ENCODE measurements around the gene REXO2. TPM values are rescaled to one million over a fixed set of nuclear protein-coding genes. Genes with fewer than 3 reads are reported as not detected.

Gene REXO2
- total RNA-seq, 1 experiment from 2014 or later = 119 TPM

DNA sequence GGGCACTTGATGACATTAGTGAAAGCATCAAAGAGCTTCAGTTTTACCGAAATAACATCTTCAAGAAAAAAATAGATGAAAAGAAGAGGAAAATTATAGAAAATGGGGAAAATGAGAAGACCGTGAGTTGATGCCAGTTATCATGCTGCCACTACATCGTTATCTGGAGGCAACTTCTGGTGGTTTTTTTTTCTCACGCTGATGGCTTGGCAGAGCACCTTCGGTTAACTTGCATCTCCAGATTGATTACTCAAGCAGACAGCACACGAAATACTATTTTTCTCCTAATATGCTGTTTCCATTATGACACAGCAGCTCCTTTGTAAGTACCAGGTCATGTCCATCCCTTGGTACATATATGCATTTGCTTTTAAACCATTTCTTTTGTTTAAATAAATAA lies 10.6 kb downstream of the REXO2 start:
- Histone ChIP-seq H3K9me3 (replicated peaks) (no peaks in the 10 kb centered on the region), H3K4me1 (replicated peaks) (peaks cover 20% of the 10 kb centered on the region), H3K27me3 (replicated peaks) (no peaks in the 10 kb centered on the region), H3K4me3 (no peak overlapping the region), H3K36me3 (peaks cover 32% of the 10 kb centered on the region), H3K27ac (no peak overlapping the region)
- no peak for DNase-seq (ENCODE audit: low read depth in 1 of 2, low spot score in 2 of 2)

DNA sequence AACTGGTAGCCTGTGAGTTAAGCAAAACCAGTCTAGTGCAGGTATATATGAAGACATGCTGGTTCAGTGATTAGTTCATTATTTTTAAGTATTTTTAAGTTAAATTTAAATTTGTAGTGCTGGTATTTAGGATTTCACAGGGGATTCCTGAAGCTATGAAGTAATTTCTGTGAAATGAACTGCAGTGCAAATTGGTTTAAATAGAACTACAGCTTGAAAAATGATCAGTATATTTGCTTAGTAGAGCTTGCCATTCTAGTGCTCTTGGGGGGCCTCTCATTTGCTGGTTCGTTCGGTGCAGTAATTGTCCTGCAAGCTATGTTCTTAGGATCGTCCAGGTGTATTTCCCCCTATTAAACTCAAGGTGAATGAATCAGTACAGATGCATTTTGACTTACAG lies 13.1 kb downstream of the REXO2 start:
- no peak for DNase-seq (ENCODE audit: low read depth in 1 of 2, low spot score in 2 of 2)

DNA sequence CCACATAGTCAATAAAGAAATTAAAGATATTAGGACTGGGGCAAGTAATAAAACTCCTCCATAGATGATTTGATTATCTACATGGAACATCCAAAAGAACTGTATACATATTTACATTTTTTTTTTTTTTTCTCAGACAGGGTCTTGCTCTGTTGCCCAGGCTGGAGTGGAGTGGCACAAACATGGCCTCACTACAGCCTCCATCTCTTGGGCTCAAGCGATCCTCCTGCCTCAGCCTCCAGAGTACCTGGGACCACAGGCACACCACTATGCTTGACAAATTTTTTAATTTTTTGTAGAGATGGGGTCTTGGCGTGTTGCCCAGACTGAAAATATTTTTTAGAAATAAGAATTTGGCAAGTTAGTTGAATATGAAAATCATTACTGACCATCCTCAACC lies 24.7 kb downstream of the REXO2 start:
- DNase-seq (ENCODE audit: low read depth in 1 of 2, low spot score in 2 of 2) = no peak
- Histone ChIP-seq H3K27ac (no peak overlapping the region), H3K4me1 (replicated peaks) (no peaks in the 10 kb centered on the region), H3K27me3 (replicated peaks) (no peaks in the 10 kb centered on the region), H3K9me3 (replicated peaks) (no peaks in the 10 kb centered on the region), H3K4me3 (no peak overlapping the region), H3K36me3 (no peaks in the 10 kb centered on the region)

More for the DNA sequence above, 13.1 kb downstream of the REXO2 start:
- Histone ChIP-seq H3K9me3 (replicated peaks) (no peaks in the 10 kb centered on the region), H3K36me3 (peaks cover 22% of the 10 kb centered on the region), H3K4me3 (no peak overlapping the region), H3K4me1 (replicated peaks) (peaks cover 16% of the 10 kb centered on the region), H3K27me3 (replicated peaks) (no peaks in the 10 kb centered on the region), H3K27ac (no peak overlapping the region)

DNA sequence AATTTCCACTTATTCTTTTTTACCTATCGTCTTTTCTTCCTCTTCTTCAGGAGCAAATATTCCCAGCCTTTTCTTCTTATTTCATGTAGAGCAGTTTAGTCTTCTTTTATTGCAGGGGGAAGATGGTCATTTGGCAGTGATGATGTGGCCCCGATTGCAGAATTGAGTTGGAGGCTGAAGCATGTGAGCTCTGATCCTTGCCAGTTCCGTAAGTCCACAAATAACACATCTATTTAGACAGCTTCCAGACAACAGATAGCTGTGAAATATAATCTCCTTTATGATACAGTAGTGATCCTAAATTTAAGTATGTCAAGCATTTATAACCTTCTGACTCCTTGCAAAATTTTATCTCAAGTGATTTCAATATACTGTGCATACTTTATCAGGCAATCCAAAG lies 27.5 kb downstream of the REXO2 start:
- H3K4me1 ChIP-seq (replicated peaks) = no peaks in the 10 kb centered on the region
- DNase-seq (ENCODE audit: low read depth in 1 of 2, low spot score in 2 of 2) = no peak
- no peaks in the 10 kb centered on the region for H3K9me3 ChIP-seq (replicated peaks)
- H3K36me3 ChIP-seq = no peaks in the 10 kb centered on the region
- H3K27me3 ChIP-seq (replicated peaks) = no peaks in the 10 kb centered on the region
- no peak overlapping the region for H3K27ac ChIP-seq
- no peak overlapping the region for H3K4me3 ChIP-seq

DNA sequence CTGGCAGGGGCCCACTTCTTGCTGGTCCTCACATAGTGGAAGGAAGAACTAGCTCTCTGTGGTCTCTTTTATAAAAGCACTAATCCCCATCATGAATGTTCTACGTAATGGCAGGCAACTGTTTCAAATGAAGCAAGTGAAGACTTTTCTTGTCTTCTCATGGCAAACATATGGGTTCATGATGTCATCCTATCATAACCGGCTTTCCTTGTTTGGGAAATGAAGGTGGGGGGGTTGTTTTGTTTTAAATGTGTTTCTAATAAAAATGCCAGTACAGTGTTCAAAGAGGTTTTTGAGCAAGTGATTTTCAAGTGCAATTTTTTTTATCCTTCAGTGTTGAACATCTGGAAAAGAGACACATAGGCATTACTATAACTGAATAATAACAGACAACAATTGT lies 33.4 kb downstream of the REXO2 start:
- no peak for DNase-seq (ENCODE audit: low read depth in 1 of 2, low spot score in 2 of 2)
- Histone ChIP-seq H3K27me3 (replicated peaks) (no peaks in the 10 kb centered on the region), H3K4me3 (no peak overlapping the region), H3K27ac (no peak overlapping the region), H3K9me3 (replicated peaks) (no peaks in the 10 kb centered on the region), H3K36me3 (no peaks in the 10 kb centered on the region), H3K4me1 (replicated peaks) (no peaks in the 10 kb centered on the region)

DNA sequence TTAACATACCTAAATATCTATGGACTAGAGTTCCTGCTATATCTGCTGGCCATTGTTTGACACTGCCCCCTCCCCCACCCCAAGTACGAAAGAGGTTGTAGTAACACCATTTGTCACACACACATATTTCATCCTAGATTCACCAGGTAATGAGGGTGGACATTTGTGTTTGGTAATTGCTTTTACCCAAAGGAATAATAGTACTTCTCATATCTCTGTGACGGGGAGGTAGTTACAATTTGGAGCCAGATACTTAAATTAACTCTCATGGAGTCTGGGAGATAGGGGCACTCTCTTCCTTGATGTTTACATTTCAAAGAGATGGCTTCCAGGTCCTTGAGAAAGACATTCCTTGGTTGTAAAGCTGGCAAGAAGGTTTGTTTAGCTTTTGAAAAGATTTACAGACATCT lies 38.7 kb downstream of the REXO2 start:
- H3K27ac ChIP-seq = no peak overlapping the region
- no peak for DNase-seq (ENCODE audit: low read depth in 1 of 2, low spot score in 2 of 2)
- H3K27me3 ChIP-seq (replicated peaks) = no peaks in the 10 kb centered on the region
- no peak overlapping the region for H3K4me3 ChIP-seq
- no peaks in the 10 kb centered on the region for H3K4me1 ChIP-seq (replicated peaks)
- H3K9me3 ChIP-seq (replicated peaks) = no peaks in the 10 kb centered on the region
- H3K36me3 ChIP-seq = no peaks in the 10 kb centered on the region

DNA sequence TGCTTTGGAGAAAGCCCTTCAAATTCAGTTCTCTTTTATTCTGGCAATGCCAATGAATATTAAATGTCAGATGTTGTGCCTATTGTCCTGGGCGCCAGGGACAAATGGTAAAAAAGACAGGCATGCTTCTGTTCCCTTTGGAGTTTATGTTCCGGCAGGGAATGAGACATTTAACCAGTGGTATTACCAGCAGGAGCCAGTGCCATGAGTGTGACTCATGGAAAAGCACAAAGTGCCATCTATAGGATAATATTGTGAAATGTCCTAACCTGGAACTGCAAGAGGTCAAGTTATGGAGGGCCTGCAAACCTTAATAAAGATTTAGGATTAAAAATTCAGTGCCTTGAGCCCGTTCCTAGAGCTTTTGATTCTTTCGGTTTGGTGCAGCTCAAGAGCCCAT lies 39.5 kb downstream of the REXO2 start:
- Histone ChIP-seq H3K9me3 (replicated peaks) (no peaks in the 10 kb centered on the region), H3K27ac (no peak overlapping the region), H3K4me1 (replicated peaks) (no peaks in the 10 kb centered on the region), H3K36me3 (no peaks in the 10 kb centered on the region), H3K4me3 (no peak overlapping the region), H3K27me3 (replicated peaks) (no peaks in the 10 kb centered on the region)
- DNase-seq (ENCODE audit: low read depth in 1 of 2, low spot score in 2 of 2) = no peak

DNA sequence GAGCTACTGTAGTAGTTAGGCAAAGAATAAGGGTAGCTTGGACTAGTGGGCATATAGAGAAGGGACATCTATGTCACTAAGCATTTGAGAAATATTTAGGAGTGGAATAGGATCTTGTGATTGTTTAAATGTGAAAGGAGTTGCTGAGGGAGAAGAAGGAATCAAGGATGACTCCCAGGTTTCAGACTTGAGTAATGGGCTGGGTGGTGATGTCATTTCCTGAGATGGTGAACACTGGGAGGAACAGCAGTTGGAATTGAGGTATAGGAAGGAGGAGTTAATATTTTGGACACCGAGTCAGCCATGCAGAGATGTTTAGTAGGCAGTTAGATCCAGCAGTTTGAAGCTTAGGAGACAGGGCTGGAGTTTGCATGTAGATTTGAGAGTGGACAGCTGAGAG lies 40.1 kb downstream of the REXO2 start:
- Histone ChIP-seq H3K4me1 (replicated peaks) (no peaks in the 10 kb centered on the region), H3K9me3 (replicated peaks) (no peaks in the 10 kb centered on the region), H3K27me3 (replicated peaks) (no peaks in the 10 kb centered on the region), H3K36me3 (no peaks in the 10 kb centered on the region), H3K27ac (no peak overlapping the region), H3K4me3 (no peak overlapping the region)
- DNase-seq (ENCODE audit: low read depth in 1 of 2, low spot score in 2 of 2) = no peak

DNA sequence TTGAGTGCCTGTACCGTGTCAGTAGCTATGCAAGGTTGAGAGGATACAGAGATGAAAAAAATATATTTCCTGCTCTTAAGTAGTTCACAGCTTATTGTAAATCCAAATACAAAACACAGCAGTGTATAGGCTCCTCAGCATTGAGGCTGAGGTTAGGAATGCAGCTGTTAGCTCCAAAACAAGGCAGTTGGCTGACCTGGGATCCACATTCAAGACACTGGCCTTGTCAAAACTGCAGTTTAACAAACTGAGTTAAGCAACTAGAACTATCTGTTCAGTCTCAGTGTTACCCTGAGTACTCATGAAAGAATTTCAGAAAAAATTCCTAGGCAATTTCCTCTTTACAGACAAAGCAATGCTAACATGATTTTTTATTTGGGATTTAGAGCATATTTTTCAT lies 42.8 kb downstream of the REXO2 start:
- DNase-seq (ENCODE audit: low read depth in 1 of 2, low spot score in 2 of 2) = no peak
- Histone ChIP-seq H3K4me3 (no peak overlapping the region), H3K27me3 (replicated peaks) (no peaks in the 10 kb centered on the region), H3K4me1 (replicated peaks) (no peaks in the 10 kb centered on the region), H3K9me3 (replicated peaks) (no peaks in the 10 kb centered on the region), H3K27ac (no peak overlapping the region), H3K36me3 (no peaks in the 10 kb centered on the region)

DNA sequence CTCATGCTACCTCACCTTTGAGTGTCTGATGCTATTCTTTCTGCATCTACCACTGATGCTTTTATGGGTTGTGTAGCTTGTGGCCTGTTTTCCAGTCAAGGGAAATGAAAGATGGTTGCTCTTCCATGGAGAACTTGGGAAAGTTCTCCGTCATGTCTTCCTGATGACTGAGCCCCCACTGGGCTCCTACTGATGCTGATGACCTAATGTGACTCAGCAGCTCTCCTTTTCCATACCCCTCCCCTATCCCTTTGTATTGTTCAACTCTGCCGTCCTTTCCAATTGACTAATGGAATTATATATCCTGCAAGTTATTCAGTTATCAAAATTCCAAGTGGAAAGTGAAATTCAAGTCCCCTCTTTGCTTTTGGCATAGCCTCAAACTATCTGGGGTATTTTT lies 44.7 kb downstream of the REXO2 start:
- Histone ChIP-seq H3K27me3 (replicated peaks) (no peaks in the 10 kb centered on the region), H3K27ac (no peak overlapping the region), H3K36me3 (no peaks in the 10 kb centered on the region), H3K4me3 (no peak overlapping the region), H3K9me3 (replicated peaks) (no peaks in the 10 kb centered on the region), H3K4me1 (replicated peaks) (no peaks in the 10 kb centered on the region)
- DNase-seq (ENCODE audit: low read depth in 1 of 2, low spot score in 2 of 2) = no peak

DNA sequence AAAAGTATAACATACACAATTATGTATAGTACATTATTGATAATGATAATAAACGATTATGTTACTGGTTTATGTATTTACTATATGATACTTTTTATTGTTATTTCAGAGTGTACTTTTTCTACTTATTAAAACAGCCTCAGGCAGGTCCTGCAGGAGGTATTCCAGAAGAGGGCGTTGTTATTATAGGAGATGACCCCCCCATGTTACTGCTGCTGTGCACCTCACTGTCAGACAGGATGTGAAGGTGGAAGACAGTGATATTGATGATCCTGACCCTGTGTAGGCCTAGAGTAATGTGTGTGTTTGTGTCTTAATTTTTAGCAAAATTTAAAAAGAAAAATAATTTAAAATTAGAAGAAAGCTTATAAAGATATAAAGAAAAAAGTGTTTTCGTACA lies 57.6 kb downstream of the REXO2 start:
- H3K9me3 ChIP-seq (replicated peaks) = no peaks in the 10 kb centered on the region
- H3K4me3 ChIP-seq = no peak overlapping the region
- no peak for DNase-seq (ENCODE audit: low read depth in 1 of 2, low spot score in 2 of 2)
- H3K4me1 ChIP-seq (replicated peaks) = 0 out of 2 replicates have a peak, but pooled peaks cover 3% of the 10 kb centered on the region
- no peaks in the 10 kb centered on the region for H3K27me3 ChIP-seq (replicated peaks)
- H3K36me3 ChIP-seq = no peaks in the 10 kb centered on the region
- H3K27ac ChIP-seq = no peak overlapping the region

DNA sequence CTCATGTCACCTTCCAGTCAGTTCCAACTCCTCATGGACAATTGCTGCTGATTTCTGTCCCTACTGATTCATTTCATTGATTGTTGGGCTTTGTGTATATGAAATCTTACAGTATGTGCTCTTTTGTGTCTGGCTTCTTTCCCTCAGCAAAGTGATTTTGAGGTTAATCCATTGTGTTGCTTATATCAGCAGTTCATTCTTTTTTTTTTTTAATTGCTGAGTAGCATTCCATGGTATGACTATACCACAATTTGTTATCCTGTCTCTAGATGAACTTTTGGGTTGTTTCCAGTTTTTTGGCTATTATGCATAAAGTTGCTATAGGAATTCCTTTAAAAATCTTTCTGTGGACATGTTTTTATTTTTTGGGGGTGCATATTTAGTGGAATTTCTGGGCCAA lies 60.5 kb downstream of the REXO2 start:
- Histone ChIP-seq H3K27me3 (replicated peaks) (no peaks in the 10 kb centered on the region), H3K9me3 (replicated peaks) (no peaks in the 10 kb centered on the region)
- DNase-seq (ENCODE audit: low read depth in 1 of 2, low spot score in 2 of 2) = no peak

More for the DNA sequence above, 60.5 kb downstream of the REXO2 start:
- Histone ChIP-seq H3K4me3 (no peak overlapping the region), H3K27ac (no peak overlapping the region), H3K4me1 (replicated peaks) (0 out of 2 replicates have a peak, but pooled peaks cover 7% of the 10 kb centered on the region), H3K36me3 (no peaks in the 10 kb centered on the region)

Other genes starting within 250 kb of the REXO2 start
- gene NNMT, start 143.1 kb upstream of the REXO2 start, total RNA-seq (2014; rRNA removed; shearing (Covaris generic)) = 125 and 173 TPM in 2 replicates
- gene C11orf71, start 39.0 kb upstream of the REXO2 start, total RNA-seq (2014; rRNA removed; shearing (Covaris generic)) = 1.5 and 4.8 TPM in 2 replicates
- gene RBM7, start 38.8 kb upstream of the REXO2 start, total RNA-seq (2014; rRNA removed; shearing (Covaris generic)) = 24.2 and 37.5 TPM in 2 replicates
- not detected in 2 replicates for gene NXPE1, start 120.4 kb downstream of the REXO2 start, total RNA-seq (2014; rRNA removed; shearing (Covaris generic))
- not detected in 2 replicates for gene NXPE4, start 156.3 kb downstream of the REXO2 start, total RNA-seq (2014; rRNA removed; shearing (Covaris generic))
- gene NXPE2, start 239.1 kb downstream of the REXO2 start, total RNA-seq (2014; rRNA removed; shearing (Covaris generic)) = 0.29 TPM in 1 of 2 replicates, not detected in the other

Measured in SJSA1 (cell line).